COR-L47 (cell line): Measurements from ENCODE around the gene ECPAS.
"Not testable (repeated sequence)": the region's sequence is repeated elsewhere in the genome, so short reads cannot be mapped to it uniquely, and the experiment has no call there.

Experiments used
- DNase-seq: peaks from one replicate; lab custom pipeline; 2025; lab: John Stamatoyannopoulos, UW

The ECPAS gene

GRCh38 chr9:111411266-111411665 is 72.9 kb downstream of the ECPAS start:
- no peak for DNase-seq

GRCh38 chr9:111407813-111408212 is 76.4 kb downstream of the ECPAS start:
- DNase-seq = no peak

- DNase-seq = no peak
Measured at GRCh38 chr9:111405701-111406100, 78.5 kb downstream of the ECPAS start.

GRCh38 chr9:111401486-111401885 is 82.7 kb downstream of the ECPAS start:
- not testable (repeated sequence) for DNase-seq

- DNase-seq = no peak
Measured at GRCh38 chr9:111400564-111400898, 83.7 kb downstream of the ECPAS start.

GRCh38 chr9:111399772-111400563 is 84.2 kb downstream of the ECPAS start:
- DNase-seq = peak; percentile 21

GRCh38 chr9:111399211-111399739 is 84.9 kb downstream of the ECPAS start:
- no peak for DNase-seq

- no peak for DNase-seq
Measured at GRCh38 chr9:111393971-111394370, 90.2 kb downstream of the ECPAS start.

GRCh38 chr9:111389406-111389805 is 94.8 kb downstream of the ECPAS start:
- DNase-seq = no peak

GRCh38 chr9:111386386-111386785 is 97.8 kb downstream of the ECPAS start:
- DNase-seq = no peak

- no peak for DNase-seq
Measured at GRCh38 chr9:111381006-111381405, 103.2 kb downstream of the ECPAS start.

- DNase-seq = no peak
Measured at GRCh38 chr9:111375817-111376564, 108.2 kb downstream of the ECPAS start.

GRCh38 chr9:111375062-111375461 is 109.1 kb downstream of the ECPAS start:
- DNase-seq = no peak

GRCh38 chr9:111372297-111372696 is 111.9 kb downstream of the ECPAS start:
- no peak for DNase-seq

GRCh38 chr9:111366978-111367377 is 117.2 kb downstream of the ECPAS start:
- no peak for DNase-seq

GRCh38 chr9:111362526-111362925 is 121.7 kb downstream of the ECPAS start:
- DNase-seq = no peak

- no peak for DNase-seq
Measured at GRCh38 chr9:111360881-111361280, 123.3 kb downstream of the ECPAS start.

- DNase-seq = no peak
Measured at GRCh38 chr9:111356481-111357244, 127.5 kb downstream of the ECPAS start.

GRCh38 chr9:111352545-111352944 is 131.6 kb downstream of the ECPAS start:
- no peak for DNase-seq

GRCh38 chr9:111350556-111350955 is 133.6 kb downstream of the ECPAS start:
- no peak for DNase-seq

- DNase-seq = no peak
Measured at GRCh38 chr9:111349766-111350165, 134.4 kb downstream of the ECPAS start.

- DNase-seq = no peak
Measured at GRCh38 chr9:111348821-111349271, 135.3 kb downstream of the ECPAS start.
